ENCODE measurements around the gene SLC47A2. TPM values are rescaled to one million over a fixed set of nuclear protein-coding genes. Genes with fewer than 3 reads are reported as not detected.

SLC47A2 gene
- polyA plus RNA-seq, 1 experiment, result not detected

GRCh38 chr17:19629449-19629848 is 86.9 kb downstream of the SLC47A2 start:
- TF ChIP-seq CTCF (IDR thresholded peaks at IDR 0.05; ENCODE audit: insufficient read depth, low read depth, low read length), result no peak
- CTCF ChIA-PET, result no interaction called here
- H3K36me3 ChIP-seq (ENCODE audit: control insufficient read depth, insufficient read depth, low read length), result no peaks in the 10 kb centered on the region

More at GRCh38 chr17:19629449-19629848, 86.9 kb downstream of the SLC47A2 start:
- POLR2A ChIA-PET, result no interaction called here
- Histone ChIP-seq H3K4me3 (ENCODE audit: low read depth, low read length) (no peak overlapping the region), H3K27me3 (ENCODE audit: control insufficient read depth, insufficient read depth, low read length) (peaks cover 2% of the 10 kb centered on the region; the same call in 1 of the 2 replicates)
- DNase-seq (ENCODE audit: low read depth), result no peak

Small RNA genes within 50 kb of the gene (small RNA-seq; reads per million reads assigned to genes)
- not detected for gene RF00322 (ENCODE audit: insufficient read length, low read depth, low replicate concordance)

Other genes starting within 250 kb of the SLC47A2 start
- gene SLC47A1, start 182.7 kb downstream of the SLC47A2 start, polyA plus RNA-seq (2011; rRNA removed), result 0.11 and 0.22 TPM in 2 replicates
- 10.2 and 13.6 TPM in 2 replicates for gene ALDH3A2, start 67.8 kb downstream of the SLC47A2 start, polyA plus RNA-seq (2011; rRNA removed)
- gene ALDH3A1, start 31.7 kb upstream of the SLC47A2 start, polyA plus RNA-seq (2011; rRNA removed), result 0.11 and 0.20 TPM in 2 replicates
- 38.2 and 39.4 TPM in 2 replicates for gene ULK2, start 151.4 kb upstream of the SLC47A2 start, polyA plus RNA-seq (2011; rRNA removed)